Measurements from ENCODE around the gene MRPL43.

MRPL43 gene

GRCh38 chr10:101020427-101021075 is 33.3 kb upstream of the MRPL43 start:
- DNase-seq (ENCODE audit: low read depth) = no peak

- DNase-seq (ENCODE audit: low read depth) = no peak
Observed at GRCh38 chr10:101019440-101019703, 32.1 kb upstream of the MRPL43 start.

- peak; percentile 40 for DNase-seq (ENCODE audit: low read depth)
Observed at GRCh38 chr10:101018600-101019439, 31.5 kb upstream of the MRPL43 start.

DNA sequence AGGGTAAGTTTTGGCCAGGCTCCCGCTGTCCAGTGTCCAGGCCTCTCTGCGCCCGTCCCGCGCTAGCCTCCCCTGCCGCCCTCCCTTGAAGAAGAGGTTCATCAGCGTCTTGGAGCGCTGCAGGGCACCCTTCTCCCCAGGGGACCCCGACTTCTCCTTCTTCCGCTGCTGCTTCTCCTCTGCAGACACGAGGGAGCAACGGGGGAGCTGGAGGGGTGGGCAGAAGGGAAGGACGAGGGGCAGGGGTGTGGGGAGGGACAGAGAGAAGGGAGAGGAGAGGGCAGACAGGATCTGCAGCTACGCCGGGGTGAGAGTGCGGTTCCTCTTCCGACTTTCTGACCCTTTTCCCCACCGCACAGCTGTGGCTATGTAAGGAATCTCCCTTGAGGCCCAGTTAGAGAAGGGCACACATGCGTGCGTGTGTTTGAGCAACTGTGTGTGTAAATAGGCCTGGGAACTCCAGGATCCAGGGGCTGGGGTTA is 30.9 kb upstream of the MRPL43 start:
- no peak for DNase-seq (ENCODE audit: low read depth)

DNA sequence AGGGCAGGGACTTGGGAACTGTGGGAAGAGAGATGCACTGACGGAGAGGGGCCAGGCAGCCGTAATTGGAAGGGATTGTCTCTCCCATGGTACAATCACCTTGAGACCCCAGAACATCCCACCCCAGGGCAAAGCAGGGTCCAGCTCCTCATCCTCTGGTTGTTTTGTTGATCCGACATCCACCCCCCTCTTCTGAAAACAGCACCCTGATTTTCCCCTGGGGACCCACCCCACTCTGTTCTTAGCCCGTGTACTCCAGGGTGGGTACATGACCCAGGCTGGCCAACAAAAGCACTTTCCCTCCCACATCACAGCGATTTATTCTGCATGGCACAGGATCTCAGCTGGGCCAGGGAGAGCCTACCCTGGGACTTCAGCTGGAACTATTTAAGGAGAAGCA is 29.5 kb upstream of the MRPL43 start:
- DNase-seq (ENCODE audit: low read depth) = no peak

DNA sequence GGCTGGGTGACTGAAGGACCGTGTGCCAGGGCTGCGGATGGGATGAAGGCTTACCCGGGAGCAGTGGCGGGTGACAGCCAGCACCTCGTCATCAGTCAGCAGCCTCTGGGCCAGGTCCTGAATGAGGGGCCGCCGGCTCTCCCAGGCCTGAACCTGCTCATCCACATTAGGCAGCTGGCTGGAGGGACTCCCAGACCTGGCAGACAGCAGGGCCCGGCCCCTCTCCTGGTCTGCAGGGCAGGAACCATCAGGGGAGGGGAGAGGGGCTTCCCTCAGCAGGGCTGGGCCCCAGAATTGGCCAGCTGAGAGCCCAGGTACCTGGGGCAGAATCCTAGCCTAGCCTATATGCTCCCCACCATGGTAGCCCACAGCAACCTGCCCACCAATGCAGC is 28.3 kb upstream of the MRPL43 start:
- no peak for DNase-seq (ENCODE audit: low read depth)

DNA sequence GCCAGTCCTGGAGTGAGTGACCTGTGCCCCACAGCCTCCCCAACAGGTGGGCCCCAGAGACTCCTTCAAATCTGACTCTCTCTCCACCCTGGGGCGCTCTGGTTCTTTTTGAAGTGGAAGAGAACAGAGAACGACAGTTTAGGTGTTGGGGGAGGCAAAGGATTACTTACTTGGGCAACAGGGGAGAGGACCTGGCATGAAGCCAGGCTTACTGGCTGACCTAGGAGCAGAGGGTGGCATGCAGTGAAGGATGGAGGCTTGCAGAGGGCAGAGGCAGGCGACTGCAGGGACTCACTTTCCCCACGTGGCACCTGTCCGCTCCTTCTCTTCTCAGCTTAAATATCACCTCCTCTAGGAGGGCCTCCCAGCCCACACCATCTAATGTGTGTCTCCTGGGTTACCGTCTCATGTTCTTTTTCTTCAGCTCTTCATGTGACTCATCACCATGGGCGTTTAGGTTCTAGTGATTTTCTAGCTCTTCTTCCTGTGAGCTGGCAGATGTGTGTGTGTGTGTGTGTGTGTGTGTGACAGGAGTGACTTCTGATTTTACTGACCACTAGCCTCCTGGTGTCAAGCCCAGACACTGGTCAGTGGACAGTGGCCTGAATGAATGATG is 27.8 kb upstream of the MRPL43 start:
- no peak for DNase-seq (ENCODE audit: low read depth)

DNA sequence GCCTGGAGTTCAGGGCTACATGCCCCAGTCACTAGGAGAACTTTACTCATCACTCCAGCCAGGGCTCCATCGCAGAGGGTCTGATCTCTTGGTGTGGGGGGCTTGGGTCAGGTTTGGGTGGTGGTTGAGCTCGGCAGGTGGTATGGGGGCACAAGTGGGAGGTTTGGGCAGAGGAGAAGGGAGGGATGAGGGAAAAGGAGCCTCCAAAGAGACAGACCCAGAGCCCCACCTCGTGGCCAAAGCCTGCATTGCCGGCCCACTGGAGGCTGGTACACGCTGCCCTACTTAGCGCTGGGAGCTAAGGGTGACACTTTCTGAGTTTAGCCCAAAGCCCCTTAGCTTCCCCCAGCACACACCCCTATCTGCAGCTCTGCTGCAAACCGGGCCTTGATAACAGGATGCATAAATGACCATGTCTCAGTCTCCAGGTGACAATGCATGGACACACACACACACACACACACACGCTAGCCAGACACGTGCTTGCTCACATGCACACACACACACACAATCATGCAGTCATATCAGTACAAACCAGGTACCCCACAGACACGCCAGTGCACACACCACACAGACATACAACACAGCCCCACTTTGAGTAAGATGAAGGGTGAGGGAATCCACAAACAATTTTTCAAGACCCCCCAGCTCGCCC is 27.1 kb upstream of the MRPL43 start:
- DNase-seq (ENCODE audit: low read depth) = peak; percentile 62

DNA sequence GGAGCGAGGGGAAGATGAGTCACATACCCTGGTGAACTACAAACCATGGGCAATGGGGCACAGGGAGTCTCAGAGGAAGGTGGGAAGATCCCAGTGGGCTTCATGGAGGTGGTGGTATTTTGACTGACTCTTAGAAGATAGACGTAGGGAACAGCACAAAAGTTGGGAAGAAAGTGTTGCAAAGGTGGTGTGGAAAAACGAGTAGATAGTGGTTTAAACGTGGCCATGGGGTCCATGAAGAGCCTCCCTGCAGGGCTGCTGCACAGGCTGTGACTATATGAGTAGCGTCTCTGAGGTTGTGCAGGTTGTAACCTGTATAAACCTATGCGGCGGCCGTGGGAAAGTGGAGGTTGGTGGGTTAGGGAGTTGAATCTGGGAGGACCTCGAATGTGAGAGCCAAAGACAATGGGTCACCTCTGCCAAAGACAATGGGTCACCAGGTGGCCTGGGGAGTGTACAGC is 26.1 kb upstream of the MRPL43 start:
- DNase-seq (ENCODE audit: low read depth) = no peak

DNA sequence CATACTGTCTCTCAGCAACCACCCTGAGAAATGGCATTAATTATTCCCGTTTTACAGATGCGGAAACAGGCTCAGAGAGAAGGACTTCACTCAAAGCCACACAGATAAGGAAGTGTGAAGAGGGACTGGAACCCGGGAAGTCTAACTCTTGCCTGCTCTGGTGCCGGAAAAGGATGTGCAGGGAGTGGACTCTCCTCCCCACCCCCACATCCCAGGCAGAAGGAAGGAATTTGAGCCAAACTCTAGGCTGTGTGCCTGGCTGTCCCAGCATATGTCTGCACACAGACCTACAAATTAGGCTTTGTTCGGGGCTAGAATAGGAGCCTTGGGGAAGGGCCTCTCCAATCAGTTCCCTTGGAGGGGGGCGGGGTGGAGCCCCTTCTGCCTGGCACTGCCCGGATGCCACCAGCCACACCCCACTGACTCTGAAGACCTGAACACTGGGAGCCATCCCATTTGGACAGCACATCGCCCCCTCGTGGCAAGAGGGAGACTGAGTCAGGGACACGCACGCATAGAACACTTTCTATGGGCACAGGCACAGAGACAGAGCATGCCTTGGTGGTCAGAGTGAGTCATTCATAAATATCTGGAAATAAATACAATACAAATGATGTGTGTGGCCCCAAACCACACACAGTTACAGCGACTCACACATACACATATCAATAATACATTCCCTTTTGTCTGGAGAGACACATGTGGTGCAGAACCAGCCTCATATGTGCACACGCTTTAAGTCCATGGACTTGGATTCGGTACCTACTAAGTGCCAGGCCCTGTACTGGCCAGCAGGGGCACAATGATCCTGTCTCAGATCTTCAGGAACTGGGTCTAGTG is 25.4 kb upstream of the MRPL43 start:
- DNase-seq (ENCODE audit: low read depth) = peak; percentile 65

GRCh38 chr10:101011517-101012423 is 24.5 kb upstream of the MRPL43 start:
- DNase-seq (ENCODE audit: low read depth) = no peak

- DNase-seq (ENCODE audit: low read depth) = no peak
Observed at GRCh38 chr10:101010329-101010728, 23.0 kb upstream of the MRPL43 start.

- no peak for DNase-seq (ENCODE audit: low read depth)
Observed at GRCh38 chr10:101008823-101009423, 21.6 kb upstream of the MRPL43 start.

DNA sequence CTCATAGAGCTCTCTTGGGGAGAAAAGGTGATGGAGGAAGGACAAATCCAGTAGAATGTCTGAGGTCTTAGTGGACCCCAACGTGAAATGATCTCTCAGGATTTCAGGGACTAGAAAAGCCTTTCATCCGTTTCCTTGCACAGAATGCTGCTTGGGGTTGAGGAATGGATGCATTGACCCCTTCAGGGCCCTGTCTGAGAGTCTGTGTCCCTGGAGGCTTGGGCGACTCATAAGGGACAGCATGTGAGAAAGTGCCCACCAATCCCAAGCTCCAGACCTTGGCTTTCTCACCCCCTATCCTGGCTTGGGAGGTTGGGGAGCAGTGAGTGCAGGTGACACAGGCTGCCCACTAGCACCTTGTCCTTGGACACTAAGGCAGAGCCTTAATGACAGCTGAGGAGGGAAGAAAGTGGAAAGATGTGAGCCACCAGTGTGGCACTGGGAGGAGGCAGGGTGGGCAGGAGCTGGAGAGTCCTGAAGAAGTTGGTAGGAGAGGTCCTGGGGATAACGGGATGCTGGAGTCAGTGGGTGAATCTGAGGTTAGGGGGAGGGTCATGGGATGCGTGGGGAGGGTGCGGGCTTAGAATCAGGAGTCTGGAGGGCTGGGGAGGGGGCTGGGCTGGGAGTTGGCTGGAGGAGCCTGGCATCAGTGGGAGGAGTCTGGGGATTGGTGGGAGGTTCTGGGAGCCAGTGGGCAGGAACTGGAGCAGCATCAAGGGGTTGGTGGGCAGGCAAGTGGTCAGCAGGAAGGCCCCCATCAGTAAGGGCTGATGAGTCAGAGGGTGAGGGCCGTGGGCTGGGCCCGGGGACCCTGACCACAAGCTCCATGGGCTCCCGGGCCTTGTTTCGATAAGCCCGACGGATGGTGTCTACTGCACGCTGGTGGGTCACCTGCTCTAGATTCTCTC is 20.9 kb upstream of the MRPL43 start:
- DNase-seq (ENCODE audit: low read depth) = no peak

GRCh38 chr10:101007099-101007711 is 19.9 kb upstream of the MRPL43 start:
- no peak for DNase-seq (ENCODE audit: low read depth)

GRCh38 chr10:101006593-101007098 is 19.3 kb upstream of the MRPL43 start:
- no peak for DNase-seq (ENCODE audit: low read depth)

DNA sequence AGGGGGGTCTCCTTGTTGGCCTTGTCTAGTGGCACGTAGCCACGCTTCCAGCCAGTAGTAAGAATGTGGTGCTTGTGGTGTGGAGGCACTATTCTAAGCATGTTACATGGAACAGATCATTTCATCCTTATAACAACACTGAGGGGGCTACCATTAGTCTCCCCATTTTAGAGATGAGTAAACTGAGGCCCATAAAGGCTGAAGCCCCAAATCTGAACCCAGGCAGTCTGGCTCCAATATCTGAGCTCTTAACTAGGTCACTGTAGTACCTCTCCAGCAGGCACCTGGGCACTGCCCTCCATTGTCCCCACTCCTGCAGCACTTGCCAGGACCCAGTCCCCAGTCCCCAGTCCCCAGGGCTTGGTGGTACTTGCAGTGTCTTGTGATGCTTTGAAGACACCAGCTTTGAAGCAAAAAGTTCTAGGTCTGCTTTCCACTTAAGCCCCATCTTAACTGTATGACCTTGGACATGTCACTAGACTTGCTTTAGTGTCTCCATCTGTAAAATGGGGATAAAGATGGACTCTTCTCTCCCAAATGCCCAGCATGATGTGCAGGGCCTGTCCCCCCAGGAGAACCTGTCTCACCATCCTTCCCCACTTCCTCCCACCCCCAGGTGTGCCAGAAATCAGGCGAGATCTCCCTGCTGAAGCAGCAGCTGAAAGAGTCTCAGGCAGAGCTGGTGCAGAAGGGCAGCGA is 18.7 kb upstream of the MRPL43 start:
- DNase-seq (ENCODE audit: low read depth) = no peak

DNA sequence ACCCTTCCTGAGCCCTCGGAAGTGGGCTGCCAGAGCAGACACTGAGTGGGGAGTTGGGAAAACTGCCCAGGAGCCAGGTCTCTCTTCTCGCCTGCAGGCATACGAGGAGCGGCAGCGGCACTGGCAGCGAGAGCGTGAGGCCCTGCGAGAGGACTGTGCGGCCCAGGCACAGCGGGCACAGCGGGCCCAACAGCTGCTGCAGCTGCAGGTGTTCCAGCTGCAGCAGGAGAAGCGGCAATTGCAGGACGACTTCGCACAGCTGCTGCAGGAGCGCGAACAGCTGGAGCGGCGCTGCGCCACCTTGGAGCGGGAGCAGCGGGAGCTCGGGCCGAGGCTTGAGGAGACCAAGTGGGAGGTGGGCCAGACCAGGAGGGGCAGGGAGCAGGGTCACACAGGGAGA is 18.1 kb upstream of the MRPL43 start:
- no peak for DNase-seq (ENCODE audit: low read depth)

All from T follicular helper cell (primary cell).